Fibroblast of skin of left quadriceps (primary cell): Measurements from ENCODE around the gene KIF3A.

Experiments used
- DNase-seq, 2 experiments: peaks; one replicate each; pipeline ENCODE4 v3.0.0-alpha.2; 2013; ENCODE audit warnings: low read depth in 2 of 2

Gene KIF3A

DNA sequence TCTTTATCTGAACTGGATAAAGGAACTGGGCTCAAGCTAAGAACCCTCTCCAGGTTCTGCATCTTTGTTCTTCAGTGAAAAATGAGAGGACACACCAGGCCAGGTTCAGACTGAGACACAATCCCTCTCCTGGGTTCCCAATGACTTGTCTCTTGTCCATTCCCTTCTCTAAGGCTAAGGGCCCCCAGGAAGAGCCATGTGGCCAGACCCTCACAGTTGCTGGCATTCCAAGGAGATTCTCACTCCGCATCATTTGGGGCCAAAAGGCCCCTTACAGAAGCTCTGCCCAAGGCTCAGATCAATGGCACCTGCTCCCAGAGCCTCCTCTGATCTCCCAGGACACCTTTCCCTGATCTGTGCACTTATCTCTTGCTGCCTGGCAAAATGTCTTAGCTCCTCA is 58.6 kb downstream of the KIF3A start:
- DNase-seq, result no peak

DNA sequence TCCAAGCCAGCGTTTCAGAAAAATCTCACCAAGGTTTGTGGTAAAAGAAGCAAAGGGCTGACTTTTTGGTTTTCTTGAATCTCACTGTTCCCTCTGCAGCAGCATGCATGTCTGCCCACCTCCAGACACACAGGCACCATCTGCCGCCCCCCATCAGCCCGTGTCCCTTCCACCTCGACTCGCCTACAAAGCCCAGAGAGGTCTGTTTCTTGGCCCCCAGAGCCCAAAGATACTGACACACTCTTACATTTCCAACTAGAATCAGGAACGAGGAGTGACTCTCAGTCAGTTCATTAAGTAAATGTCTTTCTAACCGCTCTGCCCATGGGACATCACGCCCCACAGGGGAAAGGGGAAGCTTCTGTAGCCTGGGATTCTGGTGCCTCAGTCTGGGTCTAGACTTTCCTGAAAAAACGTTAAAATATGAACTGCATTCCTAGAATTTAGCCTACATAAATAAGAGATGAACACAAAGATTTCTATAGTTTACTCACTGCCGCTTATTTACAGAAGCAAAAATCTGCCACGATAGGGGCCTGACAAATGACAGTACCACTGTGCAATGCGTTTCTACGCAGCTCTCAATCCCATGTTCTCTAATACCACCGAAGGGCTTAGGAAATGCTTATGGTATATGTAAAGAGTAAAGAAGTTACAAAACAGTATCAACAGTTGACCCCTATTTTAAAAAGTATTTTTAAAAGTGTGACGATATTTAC is 59.5 kb downstream of the KIF3A start:
- no peak for DNase-seq

DNA sequence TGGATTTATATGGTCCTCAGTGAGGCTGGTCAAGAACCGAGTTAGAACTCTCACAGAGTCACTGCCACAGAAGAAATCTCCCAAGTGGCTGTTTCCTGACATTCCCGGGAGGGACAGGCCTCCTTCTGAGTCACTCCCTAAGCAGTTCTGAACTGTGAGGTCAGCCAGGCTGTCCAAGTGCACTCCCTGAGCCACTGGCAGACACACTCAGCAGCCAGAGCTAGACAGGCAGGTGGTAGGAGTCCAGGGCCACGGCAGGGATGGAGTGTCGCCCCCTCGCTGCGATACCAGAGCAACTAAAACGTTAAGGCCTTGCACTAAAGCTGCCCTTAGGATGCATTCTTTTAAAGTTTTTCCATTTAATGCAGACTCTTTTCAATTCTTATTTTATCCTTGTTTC is 60.2 kb downstream of the KIF3A start:
- DNase-seq, result no peak

DNA sequence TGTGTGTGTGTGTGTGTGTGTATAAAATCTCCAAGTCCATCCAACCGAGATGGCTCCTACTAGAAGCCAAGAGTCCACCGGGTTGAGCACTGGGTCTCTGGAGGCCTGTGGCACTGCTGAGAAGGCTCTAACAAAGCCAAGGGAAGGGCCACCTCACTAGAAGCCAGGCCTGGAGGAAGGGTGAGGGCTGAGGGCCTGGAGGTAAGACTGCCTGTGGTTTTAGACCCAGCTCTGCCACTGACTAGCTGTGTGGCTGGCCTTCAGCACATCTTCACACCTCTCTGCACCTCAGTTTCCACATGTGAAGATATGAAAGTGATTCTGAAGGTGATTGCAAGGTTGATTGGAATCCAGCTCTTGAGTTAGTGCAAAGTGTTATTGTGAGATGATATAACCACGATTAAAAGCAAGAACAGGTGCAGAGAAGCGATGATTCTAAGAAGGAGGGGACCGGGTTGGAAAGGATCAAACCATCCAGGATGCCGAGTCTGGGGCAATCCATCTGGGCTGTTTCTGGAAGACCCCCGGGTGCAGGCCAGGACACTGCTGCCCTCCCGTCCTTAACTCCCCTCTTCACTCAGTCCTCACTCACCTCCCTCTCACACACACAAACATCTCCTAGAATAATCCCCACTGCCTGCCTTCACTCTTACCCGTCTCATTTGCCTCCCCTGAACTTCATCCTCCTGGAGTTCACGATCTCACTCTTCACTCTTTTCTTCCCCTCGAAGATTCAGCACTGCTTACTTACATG is 61.2 kb downstream of the KIF3A start:
- DNase-seq, result no peak

DNA sequence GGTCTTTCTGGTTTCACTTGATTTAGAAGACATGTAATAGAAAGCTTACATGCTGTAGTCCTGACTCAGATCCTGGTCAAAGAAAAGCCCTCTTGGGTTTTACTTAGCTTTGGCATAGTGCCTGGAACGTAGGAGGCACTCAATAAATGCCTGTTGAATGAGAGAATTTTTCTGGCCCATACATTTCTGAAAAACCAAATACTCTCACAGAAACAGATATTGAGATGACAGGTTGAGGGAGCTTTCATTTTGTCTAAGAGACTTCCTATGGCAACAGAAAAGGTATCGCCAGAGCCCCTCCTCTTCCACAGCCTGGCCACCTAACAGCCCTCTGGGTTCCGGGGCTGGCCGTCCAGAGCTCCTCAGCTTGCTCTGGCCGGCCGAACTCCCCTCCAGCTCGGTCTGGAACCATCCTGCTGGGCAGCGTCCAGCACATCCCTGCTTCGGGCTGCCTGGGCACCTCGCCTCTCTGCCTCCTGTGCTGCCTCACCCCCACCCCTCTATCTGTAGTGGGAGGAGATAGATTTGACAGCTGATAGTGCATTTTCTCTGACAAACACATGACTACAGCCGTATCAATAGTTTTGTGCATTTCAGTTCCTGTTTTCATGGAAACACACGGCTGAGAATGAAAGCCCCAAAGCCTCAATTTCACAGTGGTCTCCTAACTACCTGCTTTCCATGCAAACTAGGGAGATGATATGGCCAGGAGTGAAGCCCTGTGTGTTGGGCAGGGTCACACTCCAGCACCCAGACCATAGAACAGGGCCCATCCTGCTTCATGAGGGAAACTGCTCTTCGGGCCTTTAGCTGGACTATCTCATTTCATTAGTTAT is 62.5 kb downstream of the KIF3A start:
- DNase-seq, result peak; percentile 92 to 94

DNA sequence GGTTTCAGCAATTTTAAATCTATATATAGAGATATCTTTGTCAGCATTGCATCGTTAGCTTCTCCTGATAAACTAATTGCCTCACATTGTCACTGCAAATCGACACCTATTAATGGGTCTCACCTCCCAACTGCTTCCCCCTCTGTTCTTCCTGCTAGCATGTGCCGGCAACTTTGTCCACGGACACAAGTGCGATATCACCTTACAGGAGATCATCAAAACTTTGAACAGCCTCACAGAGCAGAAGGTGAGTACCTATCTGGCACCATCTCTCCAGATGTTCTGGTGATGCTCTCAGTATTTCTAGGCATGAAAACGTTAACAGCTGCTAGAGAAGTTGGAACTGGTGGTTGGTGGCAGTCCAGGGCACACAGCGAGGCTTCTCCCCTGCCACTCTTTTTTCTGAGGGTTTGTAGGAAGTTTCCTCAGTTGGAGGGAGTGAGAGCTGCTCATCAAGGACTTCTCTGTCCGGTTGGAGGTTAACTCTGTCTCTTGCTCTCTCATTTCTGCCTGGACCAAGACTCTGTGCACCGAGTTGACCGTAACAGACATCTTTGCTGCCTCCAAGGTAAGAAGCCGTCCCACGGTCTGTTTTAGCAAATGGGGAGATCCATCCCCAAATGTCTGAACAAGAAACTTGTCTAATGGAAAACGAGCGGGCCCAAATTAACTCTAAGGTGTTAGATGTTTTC is 63.3 kb downstream of the KIF3A start, which contains the start of gene IL4:
IL4 (plus strand) TSS at position 51 of the 692 bp plus-strand sequence; CDS start at position 113, 62 bp downstream.
- DNase-seq, result no peak

DNA sequence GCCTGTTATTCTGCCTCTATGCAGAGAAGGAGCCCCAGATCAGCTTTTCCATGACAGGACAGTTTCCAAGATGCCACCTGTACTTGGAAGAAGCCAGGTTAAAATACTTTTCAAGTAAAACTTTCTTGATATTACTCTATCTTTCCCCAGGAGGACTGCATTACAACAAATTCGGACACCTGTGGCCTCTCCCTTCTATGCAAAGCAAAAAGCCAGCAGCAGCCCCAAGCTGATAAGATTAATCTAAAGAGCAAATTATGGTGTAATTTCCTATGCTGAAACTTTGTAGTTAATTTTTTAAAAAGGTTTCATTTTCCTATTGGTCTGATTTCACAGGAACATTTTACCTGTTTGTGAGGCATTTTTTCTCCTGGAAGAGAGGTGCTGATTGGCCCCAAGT is 63.9 kb downstream of the KIF3A start:
- DNase-seq, result no peak

DNA sequence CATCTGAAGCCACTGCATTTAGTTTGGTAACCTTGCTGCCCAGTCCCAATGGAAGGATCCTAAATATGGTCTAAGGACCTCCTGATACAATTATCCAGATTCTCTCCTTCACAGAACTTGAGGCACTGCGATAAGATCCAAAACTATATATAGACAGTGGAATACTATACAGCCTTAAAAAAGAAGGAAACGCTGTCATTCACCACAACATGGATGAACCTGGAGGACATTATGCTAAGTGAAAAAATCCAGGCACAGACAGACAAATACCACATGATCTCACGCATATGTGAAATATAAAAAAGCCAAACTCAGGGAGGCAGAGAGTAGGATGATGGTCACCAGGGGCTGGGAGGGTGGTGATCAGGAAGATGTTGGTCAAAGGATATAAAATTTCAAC is 66.3 kb downstream of the KIF3A start:
- no peak for DNase-seq

DNA sequence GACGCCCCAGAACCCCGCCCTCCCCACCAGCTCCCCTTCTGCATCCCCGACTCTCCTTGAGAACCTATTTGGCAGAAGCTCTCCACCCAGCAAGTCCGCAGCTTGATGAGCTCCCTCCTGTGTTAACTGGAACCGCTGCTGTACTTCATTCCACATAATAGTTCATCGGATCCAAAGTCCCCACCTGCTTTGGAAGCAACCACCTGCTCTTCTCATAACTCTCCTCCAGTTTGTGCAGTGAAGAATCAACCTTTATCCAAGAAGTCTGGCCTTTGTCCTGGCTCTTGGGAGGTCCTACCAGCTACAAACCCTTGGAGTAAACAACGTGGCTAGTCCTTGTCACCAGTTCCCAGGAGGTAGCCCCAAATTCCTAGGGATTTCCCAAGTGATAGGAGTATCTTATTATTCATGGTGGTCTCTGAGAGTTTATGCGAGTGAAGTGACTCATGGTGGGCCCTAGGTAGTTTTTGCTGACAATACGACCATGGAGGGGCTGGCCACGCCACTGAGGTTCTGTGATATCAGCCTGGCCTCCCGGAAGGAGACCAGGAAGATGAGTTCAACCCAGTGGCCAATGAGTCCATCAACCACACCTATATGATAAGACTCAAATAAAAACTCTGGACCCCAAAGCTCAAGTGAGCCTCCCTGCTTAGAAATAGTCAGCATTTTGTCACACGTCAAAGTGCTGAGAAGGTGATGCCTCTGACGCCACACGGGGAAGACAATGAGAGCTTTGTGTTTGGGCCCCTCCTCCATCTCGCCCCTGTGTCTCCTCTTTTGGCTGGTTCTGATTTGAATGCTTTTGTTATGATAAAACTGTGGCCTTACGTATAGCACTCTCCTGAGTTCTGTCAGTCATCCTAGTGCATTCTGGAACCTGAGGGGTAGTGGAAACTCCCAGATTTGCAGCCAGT is 67.1 kb downstream of the KIF3A start:
- DNase-seq, result no peak

DNA sequence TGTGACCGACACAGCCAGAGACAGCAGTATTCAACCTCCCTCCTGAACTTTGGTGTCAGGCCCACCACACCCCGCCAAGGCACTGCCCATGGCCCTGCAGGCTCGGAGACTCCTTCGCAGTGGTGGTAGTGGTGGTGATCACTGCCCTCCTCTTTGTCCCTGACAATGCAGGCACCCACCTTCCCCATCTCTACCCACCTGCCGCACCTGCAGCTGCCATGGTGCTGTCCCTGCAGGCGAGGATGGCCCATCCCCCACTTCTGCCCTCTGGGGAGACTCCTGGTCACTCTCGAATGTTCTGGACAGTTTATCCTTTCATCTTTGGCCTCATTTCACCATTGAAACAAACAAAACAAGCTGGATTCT is 67.9 kb downstream of the KIF3A start:
- DNase-seq, result no peak

DNA sequence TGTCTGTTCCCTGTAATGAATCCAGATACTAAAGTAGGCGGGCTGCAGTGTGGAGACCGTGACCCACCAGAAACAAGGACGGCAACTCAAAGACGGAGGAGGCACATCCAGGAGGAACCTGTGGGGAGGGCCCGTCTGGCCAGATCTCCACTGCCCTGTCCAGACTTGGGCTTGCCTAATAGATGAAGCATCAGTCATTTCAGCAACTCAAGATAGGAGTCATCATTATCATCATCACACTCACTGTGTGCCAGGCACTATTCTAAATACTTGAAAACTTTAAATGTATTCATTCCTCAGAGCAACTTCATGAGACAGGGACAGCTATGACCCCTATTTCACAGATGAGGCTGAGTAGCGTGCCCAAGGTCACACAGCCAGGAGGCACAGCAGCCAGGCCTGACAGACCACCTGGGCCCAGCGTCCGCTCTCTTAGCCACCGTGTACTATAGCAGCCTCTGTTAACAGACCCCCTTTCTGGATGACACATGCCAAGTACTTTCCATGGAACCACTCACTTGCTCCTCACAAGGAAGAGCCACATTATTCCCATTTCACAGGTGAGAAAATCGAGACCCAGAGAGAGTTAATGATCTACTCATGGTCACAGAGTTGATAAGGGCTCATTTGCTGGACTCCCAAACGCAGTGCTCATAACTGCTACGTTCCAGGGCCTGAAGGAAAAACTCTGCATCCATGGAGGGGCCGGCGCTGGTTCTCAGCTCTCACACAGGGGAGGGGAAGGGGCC is 68.5 kb downstream of the KIF3A start:
- DNase-seq, result no peak

DNA sequence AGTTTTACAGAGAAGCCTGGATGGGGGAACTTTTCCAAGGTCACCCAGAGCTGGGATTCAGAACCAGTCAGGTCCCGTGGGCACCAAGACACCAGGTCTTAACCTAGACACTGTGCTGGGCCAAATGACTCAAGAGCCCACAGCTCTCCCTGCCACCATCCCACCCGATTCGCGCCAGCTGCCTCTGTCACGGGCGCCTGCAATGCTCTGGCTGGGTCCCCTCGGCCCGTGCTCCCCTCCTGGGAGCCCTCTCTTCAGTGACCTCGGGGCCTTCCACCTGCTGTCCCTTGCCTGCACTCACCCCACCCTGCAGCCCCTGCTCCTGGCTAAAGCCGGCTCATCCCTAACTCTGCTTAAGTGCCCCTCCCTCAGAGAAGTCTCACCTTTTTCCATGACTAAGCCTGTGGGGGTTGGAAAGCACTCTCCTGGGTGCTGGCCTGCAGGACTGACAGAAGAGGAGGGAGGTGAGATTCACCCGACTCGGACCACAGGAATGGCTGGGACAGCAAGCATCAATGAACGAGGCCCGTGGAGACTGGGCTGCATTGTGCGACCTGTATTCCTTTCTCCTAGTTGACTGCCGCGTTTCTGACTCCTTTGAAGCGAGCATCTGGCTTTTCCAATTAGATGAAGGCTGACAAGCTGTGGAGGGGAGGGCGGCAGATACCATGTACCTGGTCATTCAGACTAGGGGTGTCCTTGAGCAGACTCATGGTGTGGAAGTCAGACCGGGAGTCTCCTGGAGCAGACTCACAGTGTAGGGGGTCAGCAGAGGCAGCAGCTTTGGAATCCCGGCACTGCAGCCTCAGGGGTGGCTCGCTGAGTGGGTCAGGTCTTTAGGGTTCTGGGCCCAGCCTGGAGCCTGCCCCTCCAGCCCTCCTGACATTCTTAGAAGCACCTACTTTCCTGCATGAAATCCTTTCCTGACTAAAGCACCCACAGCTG is 69.3 kb downstream of the KIF3A start:
- DNase-seq, result no peak

DNA sequence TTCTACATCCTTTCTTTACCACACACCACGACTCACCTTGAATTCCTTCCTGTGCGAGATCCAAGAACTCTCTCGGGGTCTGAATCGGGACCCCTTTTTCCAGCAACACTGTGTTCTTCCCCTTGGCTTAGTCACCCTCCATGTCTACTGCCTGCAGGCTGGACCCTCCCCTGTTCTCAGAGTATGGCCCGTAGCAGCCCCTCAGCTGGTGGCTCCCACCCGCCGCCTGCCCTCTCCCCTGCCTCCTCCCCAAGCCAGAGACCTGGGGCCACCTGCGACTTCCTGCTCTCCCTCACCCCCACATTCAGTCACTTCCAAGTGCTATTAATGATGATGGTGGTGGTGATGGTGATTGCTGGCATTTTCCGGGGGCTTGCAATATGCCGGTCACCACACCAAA is 70.0 kb downstream of the KIF3A start:
- no peak for DNase-seq

DNA sequence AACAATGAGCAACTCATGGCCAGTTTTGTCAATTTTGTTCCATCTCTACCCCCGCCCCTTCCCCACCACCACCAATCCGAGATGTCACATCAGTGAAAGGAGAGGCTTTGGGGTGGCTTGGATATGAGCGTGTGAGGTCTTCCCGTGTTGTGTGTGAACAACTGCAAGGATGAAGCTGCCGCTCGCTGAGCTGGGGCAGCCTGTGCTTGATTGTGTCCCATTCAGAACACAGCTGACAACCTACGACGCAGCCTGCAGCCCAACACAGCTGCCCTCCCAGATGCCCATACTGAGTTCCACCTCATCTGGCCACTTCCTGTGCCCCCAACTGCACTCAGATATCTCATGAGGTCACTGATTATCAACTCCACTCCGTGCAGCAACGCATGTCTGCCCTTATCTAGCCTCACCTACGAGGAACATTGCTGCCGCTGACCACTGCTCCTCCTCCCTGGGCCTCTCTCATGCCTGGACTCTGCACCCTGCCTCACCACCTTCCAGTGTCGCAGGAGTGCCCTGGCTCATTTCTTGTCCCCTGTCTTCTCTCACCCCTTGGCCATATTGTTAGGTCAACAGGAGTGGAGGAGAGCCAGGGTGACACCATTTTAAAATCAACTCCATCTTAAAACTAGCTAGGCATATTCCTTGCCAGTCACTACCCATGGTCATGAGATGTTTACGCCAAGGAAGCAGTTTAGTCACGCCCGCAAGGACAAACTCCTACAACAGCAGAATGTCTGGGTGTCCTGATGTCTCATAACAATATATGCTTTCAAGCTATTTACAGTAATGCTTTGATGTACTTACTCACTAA is 70.8 kb downstream of the KIF3A start:
- no peak for DNase-seq

DNA sequence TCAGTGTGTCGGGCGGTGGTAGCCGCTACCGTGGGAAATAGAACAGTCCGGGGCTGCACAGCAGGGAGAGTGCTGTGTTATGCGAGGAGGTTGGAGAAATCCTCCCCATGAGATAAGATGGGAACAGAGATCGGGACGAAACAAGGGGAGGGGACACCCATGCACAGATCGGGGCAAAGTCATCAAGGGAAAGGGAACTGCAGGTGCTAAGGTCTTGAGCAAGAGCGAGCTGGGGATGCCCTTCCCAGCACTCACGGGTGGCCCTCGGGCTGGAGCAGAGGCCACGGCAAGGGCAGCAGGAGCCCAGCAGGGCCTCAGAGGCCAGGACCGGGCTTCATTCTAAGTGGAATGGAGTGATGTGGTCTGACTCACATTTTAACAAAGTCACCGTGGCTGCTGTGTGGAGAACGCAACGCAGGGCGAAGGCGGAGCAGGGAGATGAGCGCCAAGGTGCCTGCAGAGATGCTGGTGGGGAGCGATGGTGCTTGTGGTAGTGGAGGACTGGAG is 71.7 kb downstream of the KIF3A start:
- no peak for DNase-seq

DNA sequence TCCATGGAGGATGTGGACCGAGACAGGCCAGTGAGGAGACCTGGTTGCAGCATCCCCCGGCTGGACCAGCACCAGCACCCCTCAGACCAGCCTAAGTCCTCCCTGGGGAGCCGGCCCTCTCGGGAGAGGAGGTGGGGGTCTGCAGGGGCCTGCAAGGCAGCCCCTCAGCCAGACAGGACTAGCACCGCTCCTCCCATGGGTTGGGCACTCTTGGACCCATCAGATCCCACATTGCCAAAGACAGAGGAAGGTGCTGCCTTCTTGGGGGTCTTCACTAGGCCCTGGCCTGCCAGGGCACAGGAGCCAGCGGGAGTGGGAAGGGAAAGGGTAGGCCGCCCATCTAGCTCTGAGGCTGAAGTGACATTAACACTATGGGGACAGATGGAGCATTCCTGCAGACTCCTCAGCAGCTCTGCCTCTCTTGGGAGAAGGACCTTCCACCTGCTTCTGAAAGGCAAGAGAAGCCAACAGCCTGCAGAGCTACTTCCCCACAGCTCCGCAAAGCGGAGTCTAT is 72.6 kb downstream of the KIF3A start:
- DNase-seq, result no peak
